ENCODE data around the gene ZCCHC14. TPM values are rescaled to one million over a fixed set of nuclear protein-coding genes. Genes with fewer than 3 reads are reported as not detected.

The ZCCHC14 gene
- total RNA-seq, 1 experiment from 2014 or later, result 37.8 TPM

DNA sequence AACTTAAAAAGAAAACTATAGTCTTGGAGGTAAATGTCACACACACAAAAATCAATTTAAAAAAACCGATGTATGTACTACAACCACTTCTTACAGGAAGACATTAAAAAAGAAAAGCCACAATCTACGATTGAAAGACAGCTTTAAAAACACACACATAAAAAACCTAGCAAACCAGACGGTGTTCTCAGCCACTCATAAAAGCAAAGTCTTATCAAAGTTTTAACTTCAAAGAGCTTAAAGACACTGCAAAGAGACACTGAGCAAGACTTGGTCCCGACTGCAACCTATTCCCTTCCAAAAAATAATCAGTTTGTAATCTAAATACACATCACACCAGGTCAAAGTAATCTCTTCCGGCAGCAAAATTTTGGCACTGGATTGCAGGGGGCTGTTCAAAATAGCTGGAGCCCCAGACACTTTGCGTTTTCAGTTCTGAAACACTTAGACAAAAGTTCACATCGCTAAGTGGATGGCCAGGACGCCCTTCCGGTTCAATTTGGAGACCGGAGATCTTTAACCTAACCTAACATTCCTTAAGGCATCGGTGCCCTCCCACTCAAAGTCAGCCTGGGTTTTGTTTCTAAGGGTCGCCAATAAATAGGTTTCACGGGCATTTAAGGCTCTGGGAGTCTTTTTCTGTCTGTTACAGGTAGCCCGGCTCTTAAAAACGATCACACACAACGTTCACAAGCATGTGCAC is 2.6 kb downstream of the ZCCHC14 start:
- POLR2A ChIA-PET, result interaction anchor here (1.3 kb wide), 1 partner anchor 19 kb away, joined by 3 read pairs; no protein-coding TSS in a partner anchor
- RAD21 ChIA-PET (ENCODE audit: low non-redundant PET in 1 of 2, low total read pairs in 2 of 2, uncharacterized antibody in 2 of 2, unreplicated experiment in 2 of 2), result no interaction called here
- TF ChIP-seq POLR2A (IDR thresholded peaks at IDR 0.05; ENCODE audit: borderline replicate concordance, extremely low read depth, insufficient read depth, insufficient read length) (no peak), EGR1 (IDR thresholded peaks at IDR 0.05; ENCODE audit: low read depth) (no peak), EZH2phosphoT487 (IDR thresholded peaks at IDR 0.05; ENCODE audit: borderline replicate concordance) (no peak), TCF7L2 (IDR thresholded peaks at IDR 0.05; ENCODE audit: borderline replicate concordance, extremely low read depth, insufficient read depth, insufficient read length) (no peak), SIN3A (IDR thresholded peaks at IDR 0.05; ENCODE audit: low read depth) (no peak), SP1 (IDR thresholded peaks at IDR 0.05; ENCODE audit: low read depth) (no peak), ZNF274 (IDR thresholded peaks at IDR 0.05; ENCODE audit: low read depth, low read length) (no peak)
- TF ChIP-seq, protein P1, sequence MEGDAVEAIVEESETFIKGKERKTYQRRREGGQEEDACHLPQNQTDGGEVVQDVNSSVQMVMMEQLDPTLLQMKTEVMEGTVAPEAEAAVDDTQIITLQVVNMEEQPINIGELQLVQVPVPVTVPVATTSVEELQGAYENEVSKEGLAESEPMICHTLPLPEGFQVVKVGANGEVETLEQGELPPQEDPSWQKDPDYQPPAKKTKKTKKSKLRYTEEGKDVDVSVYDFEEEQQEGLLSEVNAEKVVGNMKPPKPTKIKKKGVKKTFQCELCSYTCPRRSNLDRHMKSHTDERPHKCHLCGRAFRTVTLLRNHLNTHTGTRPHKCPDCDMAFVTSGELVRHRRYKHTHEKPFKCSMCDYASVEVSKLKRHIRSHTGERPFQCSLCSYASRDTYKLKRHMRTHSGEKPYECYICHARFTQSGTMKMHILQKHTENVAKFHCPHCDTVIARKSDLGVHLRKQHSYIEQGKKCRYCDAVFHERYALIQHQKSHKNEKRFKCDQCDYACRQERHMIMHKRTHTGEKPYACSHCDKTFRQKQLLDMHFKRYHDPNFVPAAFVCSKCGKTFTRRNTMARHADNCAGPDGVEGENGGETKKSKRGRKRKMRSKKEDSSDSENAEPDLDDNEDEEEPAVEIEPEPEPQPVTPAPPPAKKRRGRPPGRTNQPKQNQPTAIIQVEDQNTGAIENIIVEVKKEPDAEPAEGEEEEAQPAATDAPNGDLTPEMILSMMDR (IDR thresholded peaks at IDR 0.05 in 2 of 3, conservative IDR thresholded peaks at IDR 0.05 in 1 of 3; ENCODE audit: borderline replicate concordance in 1 of 3, insufficient read depth in 1 of 3, low read depth in 2 of 3, low read length in 2 of 3), result no peak
- TF ChIP-seq, protein P2, sequence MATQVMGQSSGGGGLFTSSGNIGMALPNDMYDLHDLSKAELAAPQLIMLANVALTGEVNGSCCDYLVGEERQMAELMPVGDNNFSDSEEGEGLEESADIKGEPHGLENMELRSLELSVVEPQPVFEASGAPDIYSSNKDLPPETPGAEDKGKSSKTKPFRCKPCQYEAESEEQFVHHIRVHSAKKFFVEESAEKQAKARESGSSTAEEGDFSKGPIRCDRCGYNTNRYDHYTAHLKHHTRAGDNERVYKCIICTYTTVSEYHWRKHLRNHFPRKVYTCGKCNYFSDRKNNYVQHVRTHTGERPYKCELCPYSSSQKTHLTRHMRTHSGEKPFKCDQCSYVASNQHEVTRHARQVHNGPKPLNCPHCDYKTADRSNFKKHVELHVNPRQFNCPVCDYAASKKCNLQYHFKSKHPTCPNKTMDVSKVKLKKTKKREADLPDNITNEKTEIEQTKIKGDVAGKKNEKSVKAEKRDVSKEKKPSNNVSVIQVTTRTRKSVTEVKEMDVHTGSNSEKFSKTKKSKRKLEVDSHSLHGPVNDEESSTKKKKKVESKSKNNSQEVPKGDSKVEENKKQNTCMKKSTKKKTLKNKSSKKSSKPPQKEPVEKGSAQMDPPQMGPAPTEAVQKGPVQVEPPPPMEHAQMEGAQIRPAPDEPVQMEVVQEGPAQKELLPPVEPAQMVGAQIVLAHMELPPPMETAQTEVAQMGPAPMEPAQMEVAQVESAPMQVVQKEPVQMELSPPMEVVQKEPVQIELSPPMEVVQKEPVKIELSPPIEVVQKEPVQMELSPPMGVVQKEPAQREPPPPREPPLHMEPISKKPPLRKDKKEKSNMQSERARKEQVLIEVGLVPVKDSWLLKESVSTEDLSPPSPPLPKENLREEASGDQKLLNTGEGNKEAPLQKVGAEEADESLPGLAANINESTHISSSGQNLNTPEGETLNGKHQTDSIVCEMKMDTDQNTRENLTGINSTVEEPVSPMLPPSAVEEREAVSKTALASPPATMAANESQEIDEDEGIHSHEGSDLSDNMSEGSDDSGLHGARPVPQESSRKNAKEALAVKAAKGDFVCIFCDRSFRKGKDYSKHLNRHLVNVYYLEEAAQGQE (IDR thresholded peaks at IDR 0.05; ENCODE audit: low read depth), result no peak
- TF ChIP-seq, protein P3, sequence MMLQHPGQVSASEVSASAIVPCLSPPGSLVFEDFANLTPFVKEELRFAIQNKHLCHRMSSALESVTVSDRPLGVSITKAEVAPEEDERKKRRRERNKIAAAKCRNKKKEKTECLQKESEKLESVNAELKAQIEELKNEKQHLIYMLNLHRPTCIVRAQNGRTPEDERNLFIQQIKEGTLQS (IDR thresholded peaks at IDR 0.05), result no peak
- Histone ChIP-seq H3K9ac (ENCODE audit: low read length) (no peak overlapping the region), H3K4me3 (replicated peaks in 1 of 2; ENCODE audit: low read depth in 1 of 2, low read length in 2 of 2) (no peak overlapping the region), H2AFZ (ENCODE audit: low read depth, low read length, poor library complexity, severe bottlenecking) (no peak overlapping the region), H3K79me2 (ENCODE audit: insufficient read depth, low read length) (peaks cover 66% of the 10 kb centered on the region), H3K27ac (ENCODE audit: low read depth, low read length) (no peak overlapping the region), H3K27me3 (ENCODE audit: insufficient read depth, low read length) (no peaks in the 10 kb centered on the region), H3K36me3 (ENCODE audit: control insufficient read depth in 1 of 2, insufficient read depth in 2 of 2, low read length in 2 of 2) (no peaks in the 10 kb centered on the region), H3K4me1 (ENCODE audit: control insufficient read depth in 1 of 2, insufficient read depth in 2 of 2, low read length in 2 of 2) (peaks cover 14 to 42% of the 10 kb centered on the region in 2 experiments; a peak in 3 of 4 replicates), H3K9me3 (ENCODE audit: control insufficient read depth in 1 of 2, insufficient read depth in 1 of 2, low read depth in 1 of 2, low read length in 2 of 2) (no peaks in the 10 kb centered on the region), H3K4me2 (ENCODE audit: low read length) (peak overlapping the region; percentile 81; the same call in 1 of the 2 replicates), H4K20me1 (ENCODE audit: insufficient read depth) (peaks cover 12% of the 10 kb centered on the region; the same call in 1 of the 2 replicates), H3K9me2 (ENCODE audit: insufficient read depth) (no peaks in the 10 kb centered on the region)
- intact Hi-C loops (cut with micrococcal nuclease), result no loop called here
- ATAC-seq, result no peak
- BruUV-seq (replicated peaks), result no TSS peak
- CTCF ChIA-PET, result no interaction called here
- no peak for DNase-seq (ENCODE audit: low read depth, low spot score)

Measured in HCT116 (cell line).